Trophoblast cell (in vitro differentiated cells and primary cell): Measurements from ENCODE around the gene NEB.

ENCODE experiments used
- DNase-seq, 2 donors: peaks; one replicate each; pipeline ENCODE4 v3.0.0-alpha.2; 2016
- H2AFZ ChIP-seq: 2 replicates; pipeline ENCODE4 v1.6.1; 2013; ENCODE audit warnings: low read length, moderate library complexity, mild to moderate bottlenecking; ENCODE audit not compliant: insufficient read depth, poor library complexity
- H2AK5ac ChIP-seq: 2 replicates; pipeline ENCODE4 v1.6.1; 2013; ENCODE audit warnings: mild to moderate bottlenecking, low read length
- H2BK120ac ChIP-seq: 2 replicates; pipeline ENCODE4 v1.6.1; 2013; ENCODE audit warnings: low read length, mild to moderate bottlenecking, moderate library complexity; ENCODE audit not compliant: insufficient read depth, poor library complexity
- H2BK12ac ChIP-seq: 2 replicates; pipeline ENCODE4 v1.6.1; 2013; ENCODE audit warnings: mild to moderate bottlenecking, low read length, moderate library complexity
- H2BK5ac ChIP-seq: 2 replicates; pipeline ENCODE4 v1.6.1; 2013; ENCODE audit warnings: low read length, low read depth, moderate library complexity, mild to moderate bottlenecking; ENCODE audit not compliant: poor library complexity
- H3K14ac ChIP-seq: 2 replicates; pipeline ENCODE4 v1.6.1; 2013; ENCODE audit warnings: mild to moderate bottlenecking, low read length
- H3K18ac ChIP-seq: 2 replicates; pipeline ENCODE4 v1.6.1; 2013; ENCODE audit warnings: mild to moderate bottlenecking, low read length
- H3K23ac ChIP-seq: 2 replicates; pipeline ENCODE4 v1.6.1; 2013; ENCODE audit warnings: low read length
- H3K27ac ChIP-seq: 2 replicates; pipeline ENCODE4 v1.5.1; 2013; ENCODE audit warnings: low read depth, mild to moderate bottlenecking, inconsistent platforms, low read length, moderate library complexity
- H3K27me3 ChIP-seq: 2 replicates; pipeline ENCODE4 v1.6.1; 2013; ENCODE audit warnings: inconsistent platforms, mild to moderate bottlenecking, low read length, moderate library complexity; ENCODE audit not compliant: insufficient read depth
- H3K36me3 ChIP-seq, 2 experiments: 1 replicate in 1 of 2; 2 replicates in 1 of 2; pipeline ENCODE4 v1.6.1; 2013; ENCODE audit warnings: low read length in 2 of 2, mild to moderate bottlenecking in 2 of 2, moderate library complexity in 1 of 2; ENCODE audit not compliant: insufficient read depth in 2 of 2, control insufficient read depth in 1 of 2
- H3K4ac ChIP-seq: 2 replicates; pipeline ENCODE4 v1.6.1; 2013; ENCODE audit warnings: low read depth, mild to moderate bottlenecking, low read length, moderate library complexity
- H3K4me1 ChIP-seq, 2 experiments: 1 replicate in 1 of 2; 2 replicates in 1 of 2; pipeline ENCODE4 v1.6.1; 2013; ENCODE audit warnings: low read length in 2 of 2, mild to moderate bottlenecking in 2 of 2, moderate library complexity in 1 of 2; ENCODE audit not compliant: insufficient read depth in 2 of 2, control insufficient read depth in 1 of 2
- H3K4me2 ChIP-seq: 2 replicates; pipeline ENCODE4 v1.6.1; 2013; ENCODE audit warnings: inconsistent platforms, mild to moderate bottlenecking, low read length, moderate library complexity
- H3K4me3 ChIP-seq: 2 replicates; pipeline ENCODE4 v1.5.1; 2013; ENCODE audit warnings: mild to moderate bottlenecking, low read depth, low read length, inconsistent platforms
- H3K79me1 ChIP-seq: one replicate; pipeline ENCODE4 v1.6.1; 2013; ENCODE audit warnings: low read length
- H3K79me2 ChIP-seq: 2 replicates; pipeline ENCODE4 v1.6.1; 2013; ENCODE audit warnings: low read length, mild to moderate bottlenecking; ENCODE audit not compliant: control insufficient read depth, insufficient read depth, poor library complexity
- H3K9ac ChIP-seq: 2 replicates; pipeline ENCODE4 v1.6.1; 2013; ENCODE audit warnings: mild to moderate bottlenecking, low read length
- H3K9me3 ChIP-seq: 2 replicates; pipeline ENCODE4 v1.6.1; 2013; ENCODE audit warnings: low read depth, mild to moderate bottlenecking, control low read depth, inconsistent platforms, low read length; ENCODE audit not compliant: insufficient read depth
- H4K12ac ChIP-seq: 2 replicates; pipeline ENCODE4 v1.6.1; 2013; ENCODE audit warnings: low read depth, mild to moderate bottlenecking, low read length, moderate library complexity
- H4K8ac ChIP-seq: 2 replicates; pipeline ENCODE4 v1.6.1; 2013; ENCODE audit warnings: low read depth, mild to moderate bottlenecking, low read length, moderate library complexity
- H4K91ac ChIP-seq: one replicate; pipeline ENCODE4 v1.6.1; 2013; ENCODE audit warnings: low read depth, mild to moderate bottlenecking, low read length, moderate library complexity
- whole genome bisulfite sequencing: extraction: QIAGEN DNeasy Blood & Tissue Kit; methylation state at CpG from one replicate; pipeline ENCODE4 v1.1.7; 2013; ENCODE audit warnings: missing lambda C conversion rate; ENCODE audit not compliant: insufficient read length, insufficient coverage; ENCODE audit errors: extremely low coverage; 5-methylcytosine and 5-hydroxymethylcytosine counted together

NEB gene

DNA sequence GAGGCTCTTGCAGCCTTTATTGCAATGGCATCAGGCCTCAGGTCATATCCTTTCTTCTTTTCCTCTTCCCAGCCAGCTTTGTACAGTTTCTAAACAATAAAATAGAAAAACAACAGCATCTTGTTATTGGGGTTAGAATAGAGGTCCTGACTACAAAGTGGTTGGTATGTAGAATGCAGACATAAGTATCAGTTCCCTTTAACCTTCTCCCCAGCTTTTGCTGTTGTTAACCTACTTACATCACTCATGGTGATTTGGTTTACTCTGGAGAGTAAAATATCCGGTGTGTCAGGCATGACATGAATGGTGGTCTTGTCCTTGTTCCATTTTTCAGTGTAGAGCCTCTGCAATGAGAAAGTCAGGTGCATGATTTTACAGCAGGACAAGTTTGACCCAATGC lies 69.8 kb downstream of the NEB start:
- H3K79me2 ChIP-seq = no peaks in the 10 kb centered on the region
- no peaks in the 10 kb centered on the region for H3K79me1 ChIP-seq
- no peaks in the 10 kb centered on the region for H3K36me3 ChIP-seq
- no peak overlapping the region for H4K12ac ChIP-seq
- H3K9ac ChIP-seq = no peak overlapping the region
- no peak overlapping the region for H3K14ac ChIP-seq
- H3K18ac ChIP-seq = no peak overlapping the region
- H3K27me3 ChIP-seq = no peaks in the 10 kb centered on the region
- H2BK12ac ChIP-seq = no peak overlapping the region
- H2AFZ ChIP-seq = no peak overlapping the region
- WGBS = no CpG with 5 or more reads among the region's 1 CpG
- no peak overlapping the region for H3K4me2 ChIP-seq
- no peak overlapping the region for H3K4ac ChIP-seq
- no peaks in the 10 kb centered on the region for H3K9me3 ChIP-seq
- no peak overlapping the region for H4K8ac ChIP-seq
- no peak overlapping the region for H3K23ac ChIP-seq
- H3K27ac ChIP-seq = no peak overlapping the region
- no peak overlapping the region for H2AK5ac ChIP-seq
- no peak for DNase-seq
- no peak overlapping the region for H2BK120ac ChIP-seq
- H3K4me3 ChIP-seq = no peak overlapping the region
- no peaks in the 10 kb centered on the region for H3K4me1 ChIP-seq
- H2BK5ac ChIP-seq = no peak overlapping the region
- H4K91ac ChIP-seq = no peak overlapping the region

DNA sequence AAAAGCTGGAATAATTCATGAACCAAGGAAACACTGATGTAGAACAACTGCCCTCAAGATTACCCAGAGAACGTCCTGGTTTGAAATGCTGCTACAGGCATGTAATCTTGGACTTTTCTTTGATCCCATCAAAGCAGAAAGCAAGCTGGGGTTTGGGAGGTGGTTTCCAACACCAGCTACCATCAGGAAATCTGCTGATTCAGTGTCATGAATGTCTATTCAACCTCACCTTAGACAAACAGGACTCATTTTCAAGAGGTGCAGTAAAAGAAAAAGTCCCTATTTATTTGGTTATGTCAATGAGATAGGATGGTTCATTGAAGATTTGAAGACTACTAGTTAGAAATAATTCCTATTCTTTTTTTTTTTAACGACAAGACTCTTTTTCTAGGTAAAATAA lies 72.7 kb downstream of the NEB start:
- DNase-seq = no peak
- Histone ChIP-seq H3K9ac (no peak overlapping the region), H3K9me3 (no peaks in the 10 kb centered on the region), H3K36me3 (no peaks in the 10 kb centered on the region), H3K79me1 (no peaks in the 10 kb centered on the region), H2BK5ac (no peak overlapping the region), H3K18ac (no peak overlapping the region), H4K8ac (no peak overlapping the region), H2BK12ac (no peak overlapping the region), H3K23ac (no peak overlapping the region), H2BK120ac (no peak overlapping the region), H2AFZ (no peak overlapping the region), H3K27ac (no peak overlapping the region), H4K91ac (no peak overlapping the region), H2AK5ac (no peak overlapping the region), H3K4me2 (no peak overlapping the region), H3K14ac (no peak overlapping the region), H3K4ac (no peak overlapping the region), H3K79me2 (no peaks in the 10 kb centered on the region), H3K4me3 (no peak overlapping the region), H3K27me3 (no peaks in the 10 kb centered on the region), H4K12ac (no peak overlapping the region), H3K4me1 (no peaks in the 10 kb centered on the region)
- no CpG with 5 or more reads among the region's 2 CpGs for WGBS

DNA sequence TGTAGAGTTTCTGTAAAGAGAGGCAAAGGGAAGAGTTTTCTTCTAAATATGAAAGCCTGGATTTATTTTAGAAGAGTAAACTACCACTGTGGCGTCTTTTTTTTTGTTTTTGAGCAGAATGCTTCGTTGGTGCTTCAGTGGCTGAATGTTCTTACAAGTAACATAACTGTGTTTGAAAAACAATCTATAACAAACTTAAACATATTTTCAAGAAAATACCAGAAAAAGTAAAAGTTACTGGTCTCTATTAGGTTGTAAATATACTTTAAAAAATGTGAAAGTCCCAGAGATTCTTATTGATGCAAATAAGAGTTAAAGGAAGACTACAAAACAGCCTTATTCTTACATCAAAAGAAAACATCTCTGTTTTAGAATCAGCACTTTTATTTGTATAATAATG lies 76.2 kb downstream of the NEB start:
- Histone ChIP-seq H4K8ac (no peak overlapping the region), H4K12ac (no peak overlapping the region), H2BK12ac (no peak overlapping the region), H3K14ac (no peak overlapping the region), H2AK5ac (no peak overlapping the region), H3K9me3 (no peaks in the 10 kb centered on the region), H2BK5ac (no peak overlapping the region), H3K18ac (no peak overlapping the region), H3K36me3 (no peaks in the 10 kb centered on the region), H3K79me2 (no peaks in the 10 kb centered on the region), H3K4me2 (no peak overlapping the region), H3K4ac (no peak overlapping the region), H3K27ac (no peak overlapping the region), H2BK120ac (no peak overlapping the region), H3K79me1 (no peaks in the 10 kb centered on the region), H3K23ac (no peak overlapping the region), H3K27me3 (no peaks in the 10 kb centered on the region), H3K9ac (no peak overlapping the region), H3K4me3 (no peak overlapping the region), H4K91ac (no peak overlapping the region), H2AFZ (no peak overlapping the region), H3K4me1 (no peaks in the 10 kb centered on the region)
- no peak for DNase-seq
- WGBS = no CpG with 5 or more reads among the region's 2 CpGs

- H3K27me3 ChIP-seq = no peaks in the 10 kb centered on the region
- peak; percentile 12 to 63 for DNase-seq
- H2BK5ac ChIP-seq = no peak overlapping the region
- no peak overlapping the region for H3K14ac ChIP-seq
- H4K8ac ChIP-seq = no peak overlapping the region
- H3K9me3 ChIP-seq = no peaks in the 10 kb centered on the region
- WGBS = no CpG with 5 or more reads among the region's 2 CpGs
- no peak overlapping the region for H4K91ac ChIP-seq
- no peak overlapping the region for H2BK12ac ChIP-seq
- H3K9ac ChIP-seq = no peak overlapping the region
- H3K79me2 ChIP-seq = no peaks in the 10 kb centered on the region
- no peaks in the 10 kb centered on the region for H3K4me1 ChIP-seq
- H4K12ac ChIP-seq = no peak overlapping the region
- no peak overlapping the region for H3K27ac ChIP-seq
- H3K79me1 ChIP-seq = no peaks in the 10 kb centered on the region
- H3K36me3 ChIP-seq = no peaks in the 10 kb centered on the region
- H2AK5ac ChIP-seq = no peak overlapping the region
- H2AFZ ChIP-seq = no peak overlapping the region
- H3K4me2 ChIP-seq = no peak overlapping the region
- H3K4me3 ChIP-seq = no peak overlapping the region
- no peak overlapping the region for H3K4ac ChIP-seq
- H3K23ac ChIP-seq = no peak overlapping the region
- H3K18ac ChIP-seq = no peak overlapping the region
- no peak overlapping the region for H2BK120ac ChIP-seq
These were observed 76.6 kb downstream of the NEB start for GRCh38 chr2:151657667-151658076.
